C4-2B (cell line): ENCODE results near the gene CIAPIN1.

Source experiments
- H3K27ac ChIP-seq: fragments of 450-650 bp; 2 replicates; pipeline ENCODE4 v1.5.1; 2017
- CTCF ChIP-seq: fragments of 450-650 bp; conservative IDR thresholded peaks from 2 replicates; pipeline ENCODE4 v1.5.1; 2017; ENCODE audit warnings: mild to moderate bottlenecking
- ZFX ChIP-seq: fragments of 450-650 bp; IDR thresholded peaks from 2 replicates; pipeline ENCODE4 v1.6.1; 2017

Gene CIAPIN1

DNA sequence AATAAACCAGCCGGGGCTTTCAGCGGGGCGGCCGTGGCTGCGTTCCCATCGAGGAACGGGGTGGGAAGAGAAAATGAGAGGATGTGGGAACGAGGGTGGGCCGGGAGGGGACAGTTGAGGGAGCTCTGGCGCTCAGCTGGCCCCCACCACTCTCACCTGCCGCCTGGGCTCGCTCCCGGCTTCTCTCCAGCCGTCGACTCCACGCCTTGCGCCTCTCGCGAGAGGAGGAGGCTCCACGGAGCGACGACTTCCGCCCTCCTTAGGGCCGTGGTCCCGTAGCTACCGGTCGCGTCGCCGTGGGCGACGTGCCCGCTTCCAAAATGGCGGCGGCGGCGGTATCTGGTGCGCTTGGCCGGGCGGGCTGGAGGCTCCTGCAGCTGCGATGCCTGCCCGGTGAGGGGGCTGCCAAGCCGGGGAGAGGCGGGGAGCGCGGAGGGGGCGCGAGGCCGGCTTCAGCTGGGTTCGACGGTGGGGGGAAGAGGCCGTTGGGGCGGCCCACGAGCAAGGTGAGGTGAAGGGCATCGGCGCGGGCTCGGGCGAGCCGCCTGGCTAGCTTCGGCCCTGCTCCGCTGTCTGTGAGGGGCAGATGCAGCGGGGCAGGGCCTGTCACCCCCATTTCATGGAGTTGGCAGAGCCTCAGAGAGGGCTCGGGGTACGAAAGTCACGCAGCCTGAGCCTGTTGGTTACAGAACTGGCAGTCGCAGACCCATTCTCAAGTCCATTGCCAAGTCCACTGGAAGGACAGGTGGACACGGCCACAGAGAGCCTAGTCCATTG is at the start of gene CIAPIN1, which contains the start of gene COQ9:
TSS of gene CIAPIN1 (minus strand) at position 200 of the 777 bp plus-strand sequence. CDS start 6,457 bp downstream, outside the sequence.
TSS of gene COQ9 (plus strand) at position 294 of the 777 bp plus-strand sequence. CDS start at position 321, 27 bp downstream.
- TF ChIP-seq CTCF (no peak), ZFX (peak; percentile 61)
- peak within 1 kb of the TSS; percentile 99 for H3K27ac ChIP-seq

DNA sequence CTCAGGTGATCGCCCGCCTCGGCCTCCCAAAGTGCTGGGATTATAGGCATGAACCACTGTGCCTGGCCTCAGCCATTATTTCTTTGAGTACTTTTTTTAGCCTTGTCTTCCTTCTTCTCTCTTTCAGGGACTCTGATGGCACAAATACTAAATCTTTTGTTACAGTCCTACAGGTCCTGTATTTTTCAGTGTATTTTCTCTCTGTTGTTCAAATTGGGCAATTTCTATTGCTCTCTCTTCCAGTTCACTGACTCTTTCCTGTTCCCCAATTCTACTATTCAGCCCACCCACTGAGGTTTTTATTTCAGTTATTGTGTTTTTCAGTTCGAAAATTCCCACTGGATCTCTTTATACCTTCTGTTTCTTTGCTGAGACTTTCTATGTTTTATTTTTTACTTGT is 46.6 kb upstream of the CIAPIN1 start:
- no peak overlapping the region for H3K27ac ChIP-seq
- TF ChIP-seq CTCF: no peak
- no peak for TF ChIP-seq ZFX

DNA sequence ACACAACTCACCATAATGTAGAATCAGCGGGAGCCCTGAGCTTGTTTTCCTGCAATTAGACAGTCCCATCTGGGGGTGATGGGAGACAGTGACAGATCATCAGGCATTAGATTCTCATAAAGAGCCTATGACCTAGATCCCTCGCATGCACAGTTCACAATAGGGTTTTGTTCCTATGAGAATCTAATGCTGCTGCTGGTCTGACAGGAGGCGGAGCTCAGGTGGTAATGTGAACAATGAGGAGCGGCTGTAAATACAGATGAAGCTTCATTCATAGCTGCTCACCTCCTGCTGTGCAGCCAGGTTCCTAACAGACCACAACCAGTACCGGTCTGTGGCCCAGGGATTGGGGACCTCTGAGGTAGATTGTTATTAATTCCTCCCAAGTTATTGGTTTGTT is 42.0 kb upstream of the CIAPIN1 start:
- no peak for TF ChIP-seq ZFX
- TF ChIP-seq CTCF: no peak
- no peak overlapping the region for H3K27ac ChIP-seq

DNA sequence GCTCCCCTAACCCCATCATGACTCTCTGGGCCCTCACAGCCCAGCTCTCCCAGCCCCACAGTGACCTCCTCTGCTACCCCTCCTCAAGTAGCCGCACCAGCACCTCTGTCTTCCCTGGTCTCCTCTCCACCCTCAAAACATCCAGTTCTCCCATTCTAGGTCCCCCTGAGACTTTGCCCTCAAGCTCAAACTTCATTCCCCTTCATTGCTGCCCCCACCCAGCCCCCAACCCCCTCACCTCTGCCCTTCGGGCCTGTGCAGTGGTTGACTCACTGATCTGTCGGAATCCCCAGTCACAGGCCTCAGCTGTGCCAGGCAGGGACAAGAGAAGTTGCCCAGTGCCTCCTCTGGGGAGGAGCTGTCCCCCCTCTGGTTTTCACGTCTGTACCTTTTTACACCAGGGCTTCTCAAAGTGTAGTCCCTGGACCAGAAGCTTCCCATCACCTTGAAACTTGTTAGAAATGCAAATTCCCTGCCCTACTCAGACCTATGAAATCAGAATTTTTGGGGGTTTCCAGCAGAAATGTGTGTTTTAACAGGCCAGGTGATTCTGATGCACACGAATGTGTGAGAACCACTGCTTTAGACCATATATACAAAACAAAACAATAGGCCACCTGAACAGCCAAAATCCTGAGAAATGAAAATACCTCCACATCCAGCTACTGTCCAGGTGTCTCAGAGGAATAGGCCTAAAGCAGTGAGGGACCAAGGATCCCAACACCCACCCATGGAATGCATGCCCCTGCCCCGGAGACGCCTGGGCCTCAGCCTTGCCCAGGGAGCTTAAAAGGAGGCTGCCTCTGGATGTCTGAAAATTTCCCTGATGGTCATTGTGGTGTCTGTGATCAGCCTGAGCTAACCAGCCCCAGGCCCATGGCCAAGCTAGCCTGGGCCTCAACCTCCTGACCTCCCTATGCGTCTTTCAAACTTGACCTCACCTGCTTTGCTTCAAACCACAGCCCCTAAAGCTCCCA is 40.0 kb upstream of the CIAPIN1 start:
- H3K27ac ChIP-seq: no peak overlapping the region
- no peak for TF ChIP-seq CTCF
- TF ChIP-seq ZFX: no peak

- H3K27ac ChIP-seq: peak within 1 kb of the TSS; percentile 30; the same call in 1 of the 2 replicates
- TF ChIP-seq CTCF (no peak), ZFX (no peak)
Observed at GRCh38 chr16:57485916-57486857, 39.0 kb upstream of the CIAPIN1 start, which contains the start of gene DOK4. Gene DOK4 (minus strand): TSS chr16:57486493. CDS start chr16:57479507, 6,986 bp downstream.

GRCh38 chr16:57485091-57485915 is 38.1 kb upstream of the CIAPIN1 start:
- no peak overlapping the region for H3K27ac ChIP-seq
- TF ChIP-seq ZFX (no peak), CTCF (no peak)
